H1 (cell line): ENCODE data around the gene COMP. TPM values are rescaled to one million over a fixed set of nuclear protein-coding genes. Genes with fewer than 3 reads are reported as not detected.

Experiments used
- CTCF ChIA-PET: fragments of 300-600 bp; sonication (Branson Sonifier 250); formaldehyde crosslinking; loops from one replicate; lab custom pipeline; 2021; ENCODE audit not compliant: partially characterized antibody; lab: Charles Lee
- POLR2A ChIA-PET: fragments of 300-600 bp; sonication (Branson Sonifier 250); formaldehyde crosslinking; loops from one replicate; lab custom pipeline; 2021; ENCODE audit warnings: inconsistent platforms; ENCODE audit not compliant: partially characterized antibody; lab: Charles Lee
- DNase-seq, 2 experiments: peaks; one replicate each; pipeline versions ENCODE4 v3.0.0 to v3.0.0-alpha.2; 2010 to 2022; ENCODE audit warnings: low spot score in 2 of 2, low read depth in 1 of 2, mixed read lengths in 1 of 2
- FAIRE-seq: peaks from 2 replicates; lab custom pipeline; 2011; peaks lifted over from hg19 to GRCh38; lab: Jason Lieb, UNC
- H2AFZ ChIP-seq: 2 replicates; pipeline ENCODE4 v1.8.1; 2012; ENCODE audit warnings: low read length, inconsistent platforms
- H2AK5ac ChIP-seq: 2 replicates; pipeline ENCODE4 v1.6.1; 2013; ENCODE audit warnings: low read depth, low read length
- H2BK120ac ChIP-seq: replicated peaks from 2 replicates; pipeline ENCODE3; 2013; ENCODE audit warnings: low read depth, low read length, inconsistent platforms
- H2BK12ac ChIP-seq: 2 replicates; pipeline ENCODE4 v1.6.1; 2013; ENCODE audit warnings: low read depth, low read length
- H2BK15ac ChIP-seq: 2 replicates; pipeline ENCODE4 v1.6.1; 2013; ENCODE audit warnings: low read length
- H2BK20ac ChIP-seq: 2 replicates; pipeline ENCODE4 v1.6.1; 2013; ENCODE audit warnings: low read length
- H2BK5ac ChIP-seq: 2 replicates; pipeline ENCODE4 v1.6.1; 2013; ENCODE audit warnings: low read depth, low read length
- H3K14ac ChIP-seq: 2 replicates; pipeline ENCODE4 v1.6.1; 2013; ENCODE audit warnings: inconsistent platforms; ENCODE audit not compliant: insufficient read length
- H3K18ac ChIP-seq: 2 replicates; pipeline ENCODE4 v1.6.1; 2013; ENCODE audit warnings: low read length; ENCODE audit errors: extremely low read depth
- H3K23ac ChIP-seq: 2 replicates; pipeline ENCODE4 v1.6.1; 2013; ENCODE audit warnings: inconsistent platforms; ENCODE audit not compliant: insufficient read length
- H3K23me2 ChIP-seq: 2 replicates; pipeline ENCODE4 v1.6.1; 2013; ENCODE audit warnings: low read depth, low read length
- H3K27ac ChIP-seq: 2 replicates; pipeline ENCODE4 v1.6.1; 2011; ENCODE audit warnings: low read depth, low read length, inconsistent platforms
- H3K27me3 ChIP-seq, 4 experiments: replicated peaks in 1 of 4; 1 replicate in 1 of 4; 2 replicates in 3 of 4; pipeline versions ENCODE4 v1.6.1 to v1.8.1; 2011 to 2013; ENCODE audit warnings: low read length in 3 of 4, mild to moderate bottlenecking in 3 of 4, inconsistent platforms in 2 of 4, mixed read lengths in 2 of 4, moderate library complexity in 1 of 4; ENCODE audit not compliant: control insufficient read depth in 3 of 4, insufficient read depth in 3 of 4; ENCODE audit errors: extremely low read depth in 1 of 4
- H3K36me3 ChIP-seq, 4 experiments: 2 replicates each; pipeline versions ENCODE4 v1.6.1 to v1.8.1; 2011 to 2013; ENCODE audit warnings: mild to moderate bottlenecking in 4 of 4, low read length in 3 of 4, moderate library complexity in 2 of 4, control low read depth in 1 of 4, inconsistent platforms in 1 of 4; ENCODE audit not compliant: insufficient read depth in 4 of 4, control insufficient read depth in 2 of 4
- H3K4ac ChIP-seq: replicated peaks from 2 replicates; pipeline ENCODE3; 2013; ENCODE audit warnings: low read length, low read depth, mixed read lengths, inconsistent platforms; ENCODE audit not compliant: insufficient read length
- H3K4me1 ChIP-seq, 4 experiments: replicated peaks in 1 of 4; 1 replicate in 1 of 4; 2 replicates in 3 of 4; pipeline versions ENCODE4 v1.6.1 to v1.8.1; 2011 to 2013; ENCODE audit warnings: low read length in 3 of 4, inconsistent platforms in 2 of 4, mixed read lengths in 1 of 4; ENCODE audit not compliant: insufficient read depth in 4 of 4, control insufficient read depth in 3 of 4
- H3K4me2 ChIP-seq, 2 experiments: 2 replicates each; pipeline versions ENCODE4 v1.6.1 to v1.8.1; 2011 to 2013; ENCODE audit warnings: low read depth in 2 of 2, low read length in 2 of 2, control low read depth in 1 of 2, inconsistent platforms in 1 of 2, mild to moderate bottlenecking in 1 of 2; ENCODE audit not compliant: insufficient read depth in 1 of 2
- H3K4me3 ChIP-seq, 4 experiments: fragments of 200-600, 300-600 bp in 1 of 4; sonication (generic), shearing (Covaris generic), sonication (Bioruptor Twin) in 1 of 4; 2 replicates each; pipeline versions ENCODE4 v1.5.1 to v1.8.1; 2011 to 2016; ENCODE audit warnings: low read length in 4 of 4, low read depth in 3 of 4, control low read depth in 2 of 4, inconsistent platforms in 2 of 4, mild to moderate bottlenecking in 2 of 4, mixed read lengths in 1 of 4, moderate library complexity in 1 of 4; ENCODE audit not compliant: insufficient read depth in 2 of 4; ENCODE audit errors: extremely low read depth in 1 of 4
- H3K56ac ChIP-seq: replicated peaks from 2 replicates; pipeline ENCODE3; 2013; ENCODE audit warnings: low read depth, mild to moderate bottlenecking, mixed read lengths, low read length, inconsistent platforms; ENCODE audit not compliant: insufficient read length
- H3K79me1 ChIP-seq: 2 replicates; pipeline ENCODE4 v1.6.1; 2013; ENCODE audit warnings: low read depth, low read length, control low read depth
- H3K79me2 ChIP-seq, 2 experiments: 2 replicates each; pipeline versions ENCODE4 v1.6.1 to v1.8.1; 2012 to 2013; ENCODE audit warnings: low read length in 2 of 2, mild to moderate bottlenecking in 2 of 2, inconsistent platforms in 1 of 2; ENCODE audit not compliant: insufficient read depth in 2 of 2, control insufficient read depth in 1 of 2
- H3K9ac ChIP-seq, 4 experiments: replicated peaks in 1 of 4; 1 replicate in 1 of 4; 2 replicates in 3 of 4; pipeline versions ENCODE4 v1.6.1 to v1.8.1; 2011 to 2013; ENCODE audit warnings: low read depth in 3 of 4, low read length in 3 of 4, control low read depth in 2 of 4, mild to moderate bottlenecking in 2 of 4, moderate library complexity in 2 of 4, inconsistent platforms in 1 of 4; ENCODE audit errors: extremely low read depth in 1 of 4
- H3K9me3 ChIP-seq, 2 experiments: 2 replicates each; pipeline versions ENCODE4 v1.6.1 to v1.8.1; 2012 to 2013; ENCODE audit warnings: mild to moderate bottlenecking in 2 of 2, moderate library complexity in 2 of 2, control low read depth in 1 of 2, inconsistent platforms in 1 of 2, low read depth in 1 of 2, low read length in 1 of 2, mixed read lengths in 1 of 2; ENCODE audit not compliant: insufficient read depth in 2 of 2
- H4K20me1 ChIP-seq, 2 experiments: replicated peaks in 1 of 2; 2 replicates each; pipeline versions ENCODE3 to v1.8.1; 2011 to 2013; ENCODE audit warnings: inconsistent platforms in 2 of 2, low read length in 2 of 2, mild to moderate bottlenecking in 1 of 2; ENCODE audit not compliant: insufficient read depth in 2 of 2, control insufficient read depth in 1 of 2
- H4K5ac ChIP-seq: 2 replicates; pipeline ENCODE4 v1.6.1; 2013; ENCODE audit warnings: low read length, low read depth, mixed read lengths, inconsistent platforms; ENCODE audit not compliant: insufficient read length
- H4K8ac ChIP-seq: 2 replicates; pipeline ENCODE4 v1.8.0; 2013; ENCODE audit warnings: mild to moderate bottlenecking, moderate library complexity, low read length, inconsistent platforms; ENCODE audit not compliant: insufficient read depth; ENCODE audit errors: extremely low read depth
- H4K91ac ChIP-seq: replicated peaks from 2 replicates; pipeline ENCODE3; 2013; ENCODE audit warnings: low read length, mixed read lengths, inconsistent platforms; ENCODE audit not compliant: insufficient read length
- EGR1 ChIP-seq: IDR thresholded peaks from 2 replicates; pipeline ENCODE4 v1.6.1; 2011; ENCODE audit warnings: low read depth, low read length, borderline replicate concordance
- EZH2 ChIP-seq: fragments of 200-600 bp; sonication (generic); IDR thresholded peaks from 2 replicates; pipeline ENCODE4 v1.7.1; 2012; ENCODE audit warnings: low read depth, mild to moderate bottlenecking, moderate library complexity, low read length, inconsistent platforms; ENCODE audit not compliant: severe bottlenecking
- RAD21 ChIP-seq, 2 experiments: IDR thresholded peaks in 1 of 2; conservative IDR thresholded peaks in 1 of 2; 2 replicates each; pipeline ENCODE4 v1.6.1; 2011; ENCODE audit warnings: low read depth in 2 of 2, low read length in 2 of 2, improper control_type of control experiment in 1 of 2, inconsistent platforms in 1 of 2, mild to moderate bottlenecking in 1 of 2, moderate library complexity in 1 of 2
- RFX5 ChIP-seq: IDR thresholded peaks from 2 replicates; pipeline ENCODE4 v1.6.1; 2011; ENCODE audit warnings: low read depth, low read length, improper control_type of control experiment, borderline replicate concordance
- RNF2 ChIP-seq: fragments of 200-900, 300-1000 bp; sonication (generic); IDR thresholded peaks from 2 replicates; pipeline ENCODE4 v1.7.1; 2016; ENCODE audit warnings: borderline replicate concordance, low read depth, mild to moderate bottlenecking, antibody characterized with exemption, low read length; ENCODE audit not compliant: poor library complexity, severe bottlenecking; ENCODE audit errors: missing control alignments
- SIN3A ChIP-seq, 2 experiments: IDR thresholded peaks in 1 of 2; conservative IDR thresholded peaks in 1 of 2; 2 replicates each; pipeline ENCODE4 v1.6.1; 2011 to 2012; ENCODE audit warnings: low read length in 2 of 2, improper control_type of control experiment in 1 of 2, low read depth in 1 of 2, mild to moderate bottlenecking in 1 of 2
- WGBS, 2 experiments: shearing (Covaris generic) in 1 of 2; methylation state at CpG; one replicate each; pipeline versions ENCODE4 v1.1.6 to v1.1.7; 2013 to 2015; ENCODE audit warnings: low lambda C conversion rate in 2 of 2, mixed read lengths in 2 of 2, inconsistent platforms in 1 of 2, low coverage in 1 of 2, missing lambda C conversion rate in 1 of 2; ENCODE audit not compliant: insufficient replicate concordance in 2 of 2, insufficient coverage in 1 of 2, insufficient read length in 1 of 2; ENCODE audit errors: extremely low coverage in 1 of 2, missing lambda C conversion rate in 1 of 2; 5-methylcytosine and 5-hydroxymethylcytosine counted together
- polyA plus RNA-seq, 7 experiments: library from polyadenylated mRNA; depleted of rRNA in 3 of 7; stranded (reverse) in 5 of 7; unstranded in 2 of 7; fragments of >200 nt in 5 of 7; fragments of 200-250 nt in 2 of 7; gene quantifications; 1 replicate in 5 of 7; 2 replicates in 1 of 7; 4 replicates in 1 of 7; pipeline versions ENCODE4 v1.2.1 to v1.2.3, GENCODE V29; 2011 to 2013; ENCODE audit warnings: missing spikeins in 2 of 7, mixed read lengths in 2 of 7
- total RNA-seq: library from RNA; stranded (reverse); fragmentation: NEBNext Ultra II Directional; extraction: Animal tissue kit (Norgen Biotek cat#: 25700); gene quantifications from 2 replicates; pipeline ENCODE4 v1.2.1, GENCODE V29; 2021

Gene COMP
- total and polyA plus RNA-seq, 2 of the 8 experiments (the other 6 are each of a cell fraction or from before 2014, with no cell fraction given) = 0.17 TPM

- H3K4me2 ChIP-seq = no peak overlapping the region
- H2BK12ac ChIP-seq = no peak overlapping the region
- H3K23ac ChIP-seq = no peak overlapping the region
- peaks cover 11 to 29% of the 10 kb centered on the region in 2 experiments for H4K20me1 ChIP-seq
- H3K56ac ChIP-seq = no peak overlapping the region
- no peaks in the 10 kb centered on the region for H3K9me3 ChIP-seq
- H2AFZ ChIP-seq = no peak overlapping the region
- POLR2A ChIA-PET = interaction anchor here (0.8 to 1.9 kb wide), 2 partner anchors 14 to 65 kb away, joined by 3 to 11 read pairs; no protein-coding TSS in a partner anchor
- no peak overlapping the region for H4K5ac ChIP-seq
- H2BK15ac ChIP-seq = no peak overlapping the region
- H3K4me1 ChIP-seq = no peaks in the 10 kb centered on the region; a peak in 1 of 7 replicates
- TF ChIP-seq RNF2 (no peak), EGR1 (no peak), RAD21 (IDR thresholded peaks at IDR 0.05 in 1 of 2, conservative IDR thresholded peaks at IDR 0.05 in 1 of 2; ENCODE audit: low read depth in 2 of 2, low read length in 2 of 2) (no peak), RFX5 (no peak), SIN3A (conservative IDR thresholded peaks at IDR 0.05 in 1 of 2, IDR thresholded peaks at IDR 0.05 in 1 of 2; ENCODE audit: low read depth in 1 of 2, low read length in 2 of 2) (no peak), EZH2 (no peak)
- TF ChIP-seq, all 59 proteins: peak for 0
- no peak overlapping the region for H3K18ac ChIP-seq
- H3K27ac ChIP-seq = no peak overlapping the region
- H3K14ac ChIP-seq = no peak overlapping the region
- H2AK5ac ChIP-seq = no peak overlapping the region
- H3K79me2 ChIP-seq = no peaks in the 10 kb centered on the region
- no peak overlapping the region for H3K9ac ChIP-seq
- H2BK20ac ChIP-seq = no peak overlapping the region
- H3K4ac ChIP-seq = no peak overlapping the region
- H2BK120ac ChIP-seq = no peak overlapping the region
- 77% methylated on average over 12 of the region's 14 CpGs; no CpG with 5 or more reads in 1 of the 2 experiments for WGBS, 2 experiments
- DNase-seq (no peak), FAIRE-seq (no peak)
- no peaks in the 10 kb centered on the region for H3K36me3 ChIP-seq
- H4K8ac ChIP-seq = no peak overlapping the region; the same call in 1 of the 2 replicates
- no peak overlapping the region for H3K4me3 ChIP-seq
- H3K27me3 ChIP-seq = peaks cover 16 to 93% (median 83%) of the 10 kb centered on the region in 4 experiments
- no peak overlapping the region for H4K91ac ChIP-seq
- H3K23me2 ChIP-seq = no peaks in the 10 kb centered on the region
- no peak overlapping the region for H2BK5ac ChIP-seq
- H3K79me1 ChIP-seq = no peaks in the 10 kb centered on the region
- CTCF ChIA-PET = interaction anchor here (0.8 to 10.9 kb wide), 6 partner anchors 12 to 446 kb away, joined by 3 to 132 read pairs (median 3); no protein-coding TSS in a partner anchor
Measured at GRCh38 chr19:18778826-18779495, 12.1 kb downstream of the COMP start.
